SHP77 treated with DMSO at 0.1 percent for 48 hours (cell line): ENCODE results near the gene WASF2.
A peak's percentile ranks its signal among the peaks of the same experiment; 100 is the strongest.

ENCODE experiments used
- DNase-seq: peaks from one replicate; lab custom pipeline; 2025; lab: John Stamatoyannopoulos, UW

WASF2 gene

GRCh38 chr1:27357281-27358037 is 132.5 kb downstream of the WASF2 start:
- peak; percentile 32 for DNase-seq

- no peak for DNase-seq
Measured at GRCh38 chr1:27356619-27357280, 133.2 kb downstream of the WASF2 start.

GRCh38 chr1:27356277-27356618 is 133.7 kb downstream of the WASF2 start:
- no peak for DNase-seq

GRCh38 chr1:27355683-27356082 is 134.3 kb downstream of the WASF2 start:
- no peak for DNase-seq
